Gastrocnemius medialis (tissue), 4 donors: ENCODE data around the gene BRWD1.

Experiments used
- POLR2A ChIP-seq, 2 donors: fragments of 450-650 bp; IDR thresholded peaks; one replicate each; pipeline ENCODE4 v1.6.1; 2017; ENCODE audit warnings: antibody characterized with exemption in 2 of 2, mild to moderate bottlenecking in 2 of 2, moderate library complexity in 2 of 2
- TF ChIP-seq, protein P1 (sequence below), 5 experiments: fragments of 450-650 bp in 3 of 5; fragments of 200-600 bp in 2 of 5; sonication (generic) in 2 of 5; IDR thresholded peaks in 4 of 5; conservative IDR thresholded peaks in 1 of 5; 1 replicate in 4 of 5; 2 replicates in 1 of 5; pipeline ENCODE4 v1.5.1; 2016 to 2019; ENCODE audit warnings: antibody characterized with exemption in 5 of 5, mild to moderate bottlenecking in 3 of 5, moderate library complexity in 3 of 5

DNA sequence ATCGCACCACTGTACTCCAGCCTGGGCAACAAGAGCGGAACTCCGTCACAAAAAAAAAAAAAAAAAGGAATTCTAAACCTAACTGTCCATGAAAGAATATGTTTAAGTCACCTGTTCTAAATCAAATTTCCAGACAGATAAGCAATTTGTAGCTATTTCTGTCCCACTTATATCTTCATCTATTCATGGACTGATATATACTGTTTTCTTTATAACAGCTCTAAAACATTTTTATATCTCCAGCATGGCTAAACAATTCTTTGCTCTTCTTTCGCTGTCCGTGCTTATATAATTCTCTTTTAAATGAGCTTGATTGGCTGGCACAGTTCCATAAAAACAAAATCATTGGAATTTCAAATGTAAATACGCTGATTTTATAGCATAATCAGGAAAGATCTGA, 30.5 kb downstream of the BRWD1 start:
- TF ChIP-seq, protein P1, sequence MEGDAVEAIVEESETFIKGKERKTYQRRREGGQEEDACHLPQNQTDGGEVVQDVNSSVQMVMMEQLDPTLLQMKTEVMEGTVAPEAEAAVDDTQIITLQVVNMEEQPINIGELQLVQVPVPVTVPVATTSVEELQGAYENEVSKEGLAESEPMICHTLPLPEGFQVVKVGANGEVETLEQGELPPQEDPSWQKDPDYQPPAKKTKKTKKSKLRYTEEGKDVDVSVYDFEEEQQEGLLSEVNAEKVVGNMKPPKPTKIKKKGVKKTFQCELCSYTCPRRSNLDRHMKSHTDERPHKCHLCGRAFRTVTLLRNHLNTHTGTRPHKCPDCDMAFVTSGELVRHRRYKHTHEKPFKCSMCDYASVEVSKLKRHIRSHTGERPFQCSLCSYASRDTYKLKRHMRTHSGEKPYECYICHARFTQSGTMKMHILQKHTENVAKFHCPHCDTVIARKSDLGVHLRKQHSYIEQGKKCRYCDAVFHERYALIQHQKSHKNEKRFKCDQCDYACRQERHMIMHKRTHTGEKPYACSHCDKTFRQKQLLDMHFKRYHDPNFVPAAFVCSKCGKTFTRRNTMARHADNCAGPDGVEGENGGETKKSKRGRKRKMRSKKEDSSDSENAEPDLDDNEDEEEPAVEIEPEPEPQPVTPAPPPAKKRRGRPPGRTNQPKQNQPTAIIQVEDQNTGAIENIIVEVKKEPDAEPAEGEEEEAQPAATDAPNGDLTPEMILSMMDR (IDR thresholded peaks at IDR 0.05 in 4 of 5, conservative IDR thresholded peaks at IDR 0.05 in 1 of 5) = no peak
- no peak for TF ChIP-seq POLR2A (IDR thresholded peaks at IDR 0.05)
